Right ventricle myocardium inferior (tissue), 1 donor: ENCODE measurements around the gene ATG12. TPM values are rescaled to one million over a fixed set of nuclear protein-coding genes. Genes with fewer than 3 reads are reported as not detected.
"Not testable (repeated sequence)": the region's sequence is repeated elsewhere in the genome, so short reads cannot be mapped to it uniquely, and the experiment has no call there.

ENCODE experiments used
- ATAC-seq: fragments of 200-7000 bp; cut with Tn5 transposase; one replicate; pipeline ENCODE4 v1.9.1; 2020; ENCODE audit warnings: mild to moderate bottlenecking, moderate library complexity
- DNase-seq: peaks from one replicate; pipeline ENCODE4 v3.0.0; 2021; ENCODE audit errors: missing footprints
- intact Hi-C: fragments of 100-400 bp; cut with DNase I; formaldehyde crosslinking; loops from one replicate; pipeline ENCODE4 v1.11.0; 2022
- long read RNA-seq: library from polyadenylated mRNA; unstranded; transcript quantifications from one replicate; pipeline ENCODE4 v2.0.0, GENCODE V29; 2021
- total RNA-seq: library from RNA; stranded (reverse); fragmentation: NEBNext Ultra II Directional; extraction: Animal tissue kit (Norgen Biotek cat#: 25700); gene quantifications from one replicate; pipeline ENCODE4 v1.2.1, GENCODE V29; 2021
- donor health status: DM: no; HTN: yes; CAD: no; lungs with severe emphysema.

Gene ATG12
- 23.5 TPM for total RNA-seq
- long read RNA-seq, full-length matches to known transcripts, result 13 of 14 reads
- long read RNA-seq, partial matches to known transcripts, result 0 of 14 reads
- long read RNA-seq, other reads (novel, unspliced or antisense), result 1 of 14 reads

- DNase-seq (peak; percentile 95), ATAC-seq (peak; percentile 97)
- intact Hi-C loops, result loop anchor here (1.0 to 10.0 kb wide), 3 partner anchors 215 to 547 kb away; partner anchors contain the start of genes CCDC112 and TMED7
These were observed at the start of gene ATG12, which contains the start of gene AP3S1 for GRCh38 chr5:115841382-115842088. Gene ATG12, minus strand, starts transcription at chr5:115841565. Its CDS starts 13 bp downstream, at chr5:115841552. Gene AP3S1, plus strand, starts transcription at chr5:115841935. Its CDS starts 103 bp downstream, at chr5:115842038.

- intact Hi-C loops, result loop anchor here (10.0 kb wide), 1 partner anchor 177 kb away; no protein-coding TSS in a partner anchor
- no peak for ATAC-seq
These were observed 46.7 kb upstream of the ATG12 start for GRCh38 chr5:115888027-115888426.

GRCh38 chr5:115885208-115885607, 43.8 kb upstream of the ATG12 start:
- intact Hi-C loops, result loop anchor here (10.0 kb wide), 1 partner anchor 180 kb away; no protein-coding TSS in a partner anchor
- not testable (repeated sequence) for ATAC-seq

More at GRCh38 chr5:115888027-115888426, 46.7 kb upstream of the ATG12 start:
- no peak for DNase-seq

GRCh38 chr5:115884704-115885103, 43.3 kb upstream of the ATG12 start:
- no peak for ATAC-seq
- DNase-seq, result no peak
- intact Hi-C loops, result loop anchor here (10.0 kb wide), 1 partner anchor 180 kb away; no protein-coding TSS in a partner anchor

More at GRCh38 chr5:115885208-115885607, 43.8 kb upstream of the ATG12 start:
- DNase-seq, result not testable (repeated sequence)

- not testable (repeated sequence) for DNase-seq, ATAC-seq
- intact Hi-C loops, result loop anchor here (10.0 kb wide), 1 partner anchor 182 kb away; no protein-coding TSS in a partner anchor
These were observed 41.1 kb upstream of the ATG12 start for GRCh38 chr5:115882434-115882833.

- ATAC-seq, intact Hi-C loops, DNase-seq: not testable (repeated sequence)
These were observed 36.0 kb upstream of the ATG12 start for GRCh38 chr5:115877342-115877741.

GRCh38 chr5:115875447-115875846, 34.1 kb upstream of the ATG12 start:
- ATAC-seq, result peak; percentile 39
- DNase-seq, result no peak
- intact Hi-C loops, result no loop called here

GRCh38 chr5:115873392-115873791, 32.0 kb upstream of the ATG12 start:
- no peak for DNase-seq
- no peak for ATAC-seq
- intact Hi-C loops, result no loop called here

GRCh38 chr5:115872447-115872846, 31.1 kb upstream of the ATG12 start:
- intact Hi-C loops, result no loop called here
- ATAC-seq (no peak), DNase-seq (no peak)

GRCh38 chr5:115869256-115869795, 28.0 kb upstream of the ATG12 start:
- intact Hi-C loops, result no loop called here
- no peak for DNase-seq

GRCh38 chr5:115859378-115859777, 18.0 kb upstream of the ATG12 start:
- ATAC-seq, result no peak
- intact Hi-C loops, result no loop called here
- no peak for DNase-seq

More at GRCh38 chr5:115869256-115869795, 28.0 kb upstream of the ATG12 start:
- ATAC-seq, result no peak

GRCh38 chr5:115858396-115858795, 17.0 kb upstream of the ATG12 start:
- intact Hi-C loops, result no loop called here
- no peak for DNase-seq
- no peak for ATAC-seq

GRCh38 chr5:115857626-115858349, 16.4 kb upstream of the ATG12 start:
- intact Hi-C loops, result no loop called here
- ATAC-seq (no peak), DNase-seq (no peak)

- no peak for DNase-seq
- ATAC-seq, result no peak
- intact Hi-C loops, result no loop called here
These were observed 15.7 kb upstream of the ATG12 start for GRCh38 chr5:115857057-115857479.

- ATAC-seq, result no peak
- no peak for DNase-seq
- intact Hi-C loops, result no loop called here
These were observed 14.6 kb upstream of the ATG12 start for GRCh38 chr5:115855959-115856358.

GRCh38 chr5:115854139-115854538, 12.8 kb upstream of the ATG12 start:
- intact Hi-C loops, result no loop called here
- DNase-seq (no peak), ATAC-seq (no peak)

- intact Hi-C loops, result no loop called here
- no peak for DNase-seq
- ATAC-seq, result no peak
These were observed 9.5 kb upstream of the ATG12 start for GRCh38 chr5:115850744-115851416.

- DNase-seq (no peak), ATAC-seq (peak; percentile 20)
- intact Hi-C loops, result loop anchor here (10.0 kb wide), 1 partner anchor 555 kb away; the partner anchor contains the start of gene CCDC112
These were observed 8.0 kb upstream of the ATG12 start for GRCh38 chr5:115849258-115849798.
